Central memory CD4-positive, alpha-beta T cell (primary cell): ENCODE results near the gene SLC39A13.

Experiments used
- DNase-seq: peaks from one replicate; pipeline ENCODE4 v3.0.0; 2022

SLC39A13 gene

GRCh38 chr11:47387944-47388696 is 20.3 kb upstream of the SLC39A13 start:
- DNase-seq = no peak

GRCh38 chr11:47388697-47389576 is 19.5 kb upstream of the SLC39A13 start:
- DNase-seq = no peak

- DNase-seq = no peak
These were observed 18.6 kb upstream of the SLC39A13 start for GRCh38 chr11:47389577-47390421.

GRCh38 chr11:47390422-47390760 is 18.0 kb upstream of the SLC39A13 start:
- DNase-seq = no peak

- no peak for DNase-seq
These were observed 17.3 kb upstream of the SLC39A13 start for GRCh38 chr11:47391077-47391583.

GRCh38 chr11:47391711-47392432 is 16.5 kb upstream of the SLC39A13 start:
- DNase-seq = no peak

GRCh38 chr11:47392546-47393162 is 15.7 kb upstream of the SLC39A13 start:
- DNase-seq = no peak

GRCh38 chr11:47393163-47394049 is 15.0 kb upstream of the SLC39A13 start:
- DNase-seq = no peak

GRCh38 chr11:47394050-47394321 is 14.4 kb upstream of the SLC39A13 start:
- no peak for DNase-seq

GRCh38 chr11:47394322-47395222 is 13.8 kb upstream of the SLC39A13 start:
- peak; percentile 38 for DNase-seq

GRCh38 chr11:47395223-47396048 is 13.0 kb upstream of the SLC39A13 start:
- DNase-seq = no peak

GRCh38 chr11:47396049-47396320 is 12.4 kb upstream of the SLC39A13 start:
- no peak for DNase-seq

GRCh38 chr11:47398011-47398410 is 10.4 kb upstream of the SLC39A13 start:
- DNase-seq = no peak

- DNase-seq = no peak
These were observed 9.8 kb upstream of the SLC39A13 start for GRCh38 chr11:47398551-47398950.

GRCh38 chr11:47399860-47400767 is 8.3 kb upstream of the SLC39A13 start:
- DNase-seq = no peak

GRCh38 chr11:47400768-47401279 is 7.6 kb upstream of the SLC39A13 start:
- DNase-seq = no peak

- DNase-seq = no peak
These were observed 5.3 kb upstream of the SLC39A13 start for GRCh38 chr11:47403135-47403534.

- DNase-seq = no peak
These were observed 4.8 kb upstream of the SLC39A13 start for GRCh38 chr11:47403571-47403970.
